Esophagus squamous epithelium (tissue), 5 donors: ENCODE results near the gene CYLD. TPM values are rescaled to one million over a fixed set of nuclear protein-coding genes. Genes with fewer than 3 reads are reported as not detected.

Source experiments
- DNase-seq: peaks from one replicate; lab custom pipeline; 2025; lab: John Stamatoyannopoulos, UW
- H3K27ac ChIP-seq, 4 donors: fragments of 200-600 bp; sonication (generic); one replicate each; pipeline ENCODE4 v1.5.1; 2016 to 2019; ENCODE audit warnings: mild to moderate bottlenecking in 1 of 4
- H3K27me3 ChIP-seq, 4 donors: fragments of 200-600 bp; sonication (generic); 1 replicate in 3 of 4; 2 replicates in 1 of 4; pipeline versions ENCODE4 v1.5.1 to v1.6.0; 2017 to 2021; ENCODE audit warnings: antibody characterized with exemption in 1 of 4
- H3K36me3 ChIP-seq, 3 donors: fragments of 200-600 bp; sonication (generic); one replicate each; pipeline ENCODE4 v1.5.1; 2016 to 2019
- H3K4me1 ChIP-seq, 3 donors: fragments of 200-600 bp; sonication (generic); one replicate each; pipeline ENCODE4 v1.5.1; 2017 to 2019
- H3K4me3 ChIP-seq, 4 donors: fragments of 200-600 bp; sonication (generic); 1 replicate in 3 of 4; 2 replicates in 1 of 4; pipeline ENCODE4 v1.5.1; 2016 to 2019; ENCODE audit warnings: mild to moderate bottlenecking in 2 of 4, moderate library complexity in 1 of 4
- H3K9me3 ChIP-seq, 3 donors: fragments of 200-600 bp; sonication (generic); one replicate each; pipeline ENCODE4 v1.5.1; 2016 to 2019
- CTCF ChIP-seq, 6 experiments: fragments of 450-650 bp in 4 of 6; fragments of 200-600 bp in 2 of 6; sonication (generic) in 2 of 6; IDR thresholded peaks; one replicate each; pipeline ENCODE4 v1.5.1; 2016 to 2019; ENCODE audit warnings: antibody characterized with exemption in 6 of 6, mild to moderate bottlenecking in 4 of 6, moderate library complexity in 4 of 6
- POLR2A ChIP-seq, 4 donors: fragments of 450-650 bp; IDR thresholded peaks; one replicate each; pipeline ENCODE4 v1.6.1; 2017; ENCODE audit warnings: antibody characterized with exemption in 4 of 4, mild to moderate bottlenecking in 4 of 4, moderate library complexity in 3 of 4
- WGBS, 2 donors: methylation state at CpG; one replicate each; pipeline ENCODE4 v1.1.5; 2018; 5-methylcytosine and 5-hydroxymethylcytosine counted together
- intact Hi-C: fragments of 100-400 bp; cut with DNase I; formaldehyde crosslinking; loops from one replicate; pipeline ENCODE4 v1.15.0; 2022
- total RNA-seq, 4 donors: library from RNA; depleted of rRNA; stranded (reverse); fragments of >200 nt; gene quantifications; one replicate each; pipeline ENCODE4 v1.1.0, GENCODE V29; 2016
- donor health status: DM: yes; HTN: yes; CAD: no.

CYLD gene
- total RNA-seq, 4 donors from 2014 or later = 22.6 to 45.9 (median 36.0) TPM

GRCh38 chr16:50831751-50832150 is 89.9 kb downstream of the CYLD start:
- WGBS, 2 donors = 71 to 100% methylated on average over 1 of the region's 1 CpG
- no peak for DNase-seq
- no peak for TF ChIP-seq POLR2A (IDR thresholded peaks at IDR 0.05)
- no peak for TF ChIP-seq CTCF (IDR thresholded peaks at IDR 0.05)
- H3K27ac ChIP-seq = no peak overlapping the region
- peaks cover 0 to 13% (median 0%) of the 10 kb centered on the region in 4 donors for H3K27me3 ChIP-seq
- H3K4me1 ChIP-seq = no peaks in the 10 kb centered on the region
- no peaks in the 10 kb centered on the region for H3K36me3 ChIP-seq
- intact Hi-C loops = no loop called here
- H3K4me3 ChIP-seq = no peak overlapping the region
- no peaks in the 10 kb centered on the region for H3K9me3 ChIP-seq

DNA sequence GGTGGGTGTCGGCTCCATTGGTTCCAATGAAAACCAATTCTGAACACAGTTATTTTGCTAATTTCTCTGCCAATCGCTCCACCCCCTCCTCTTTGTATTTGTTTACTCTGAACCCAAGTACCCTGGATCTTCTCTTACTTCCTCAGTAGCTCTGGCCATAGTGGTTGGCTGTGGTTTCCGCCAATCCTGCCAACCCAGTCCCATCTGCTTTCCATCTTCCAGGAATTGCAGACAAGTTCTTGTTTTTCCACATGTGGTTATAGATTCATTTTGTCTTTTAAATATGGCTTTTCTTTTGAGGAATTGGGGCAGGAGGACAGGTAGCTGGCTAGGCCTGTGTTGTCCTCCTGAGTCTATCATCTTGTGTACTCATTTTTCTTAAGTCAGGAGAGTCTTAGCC is 92.0 kb downstream of the CYLD start:
- Histone ChIP-seq H3K4me3 (no peak overlapping the region), H3K9me3 (no peaks in the 10 kb centered on the region), H3K27ac (no peak overlapping the region), H3K4me1 (no peaks in the 10 kb centered on the region), H3K27me3 (peaks cover 0 to 17% (median 0%) of the 10 kb centered on the region in 4 donors), H3K36me3 (no peaks in the 10 kb centered on the region)
- intact Hi-C loops = no loop called here
- TF ChIP-seq CTCF (IDR thresholded peaks at IDR 0.05) (no peak), POLR2A (IDR thresholded peaks at IDR 0.05) (no peak)
- no peak for DNase-seq
- 79 to 92% methylated on average over 3 of the region's 3 CpGs for WGBS, 2 donors

- TF ChIP-seq CTCF (IDR thresholded peaks at IDR 0.05) = no peak
- TF ChIP-seq POLR2A (IDR thresholded peaks at IDR 0.05) = no peak
- Histone ChIP-seq H3K9me3 (no peaks in the 10 kb centered on the region), H3K4me3 (no peak overlapping the region), H3K27ac (no peak overlapping the region), H3K36me3 (no peaks in the 10 kb centered on the region), H3K27me3 (peaks cover 0 to 19% (median 0%) of the 10 kb centered on the region in 4 donors), H3K4me1 (no peaks in the 10 kb centered on the region)
- DNase-seq = no peak
- 91 to 94% methylated on average over 4 of the region's 4 CpGs for whole genome bisulfite sequencing, 2 donors
- intact Hi-C loops = no loop called here
Measured at GRCh38 chr16:50834701-50835100, 92.8 kb downstream of the CYLD start.

DNA sequence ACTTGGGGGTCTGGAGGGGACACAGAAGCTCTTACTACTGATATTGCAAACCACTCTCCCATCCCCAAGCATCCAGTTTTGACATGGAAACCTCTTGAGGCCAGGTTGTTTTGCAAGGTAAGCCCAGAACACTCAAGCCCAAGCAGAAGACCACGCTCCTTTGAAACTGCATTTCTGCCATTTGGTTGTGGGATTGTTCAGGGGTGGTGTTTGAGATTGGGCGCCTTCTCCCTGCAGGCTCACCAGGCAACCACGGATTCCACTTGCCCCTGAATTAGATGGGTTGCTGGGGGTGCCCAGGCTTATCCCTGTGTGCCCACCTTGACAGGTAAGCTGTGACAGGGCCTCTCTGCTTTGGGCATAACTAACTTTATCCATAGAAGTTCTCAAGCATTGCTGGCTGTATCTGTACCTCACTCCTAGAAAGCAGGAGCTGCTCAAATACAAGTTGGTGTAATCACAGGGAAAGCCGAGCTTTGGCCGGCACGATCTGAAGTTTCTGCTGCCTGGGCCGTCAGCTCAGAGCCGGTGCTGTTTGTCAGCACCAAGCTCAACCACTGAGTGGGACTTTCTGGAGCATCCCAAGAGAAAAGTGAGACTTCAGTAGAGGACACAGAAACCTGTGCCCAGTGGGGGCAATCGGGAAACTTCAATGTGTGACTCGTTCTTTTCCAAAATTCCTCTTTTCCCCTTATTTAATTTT is 93.6 kb downstream of the CYLD start:
- TF ChIP-seq CTCF (IDR thresholded peaks at IDR 0.05) (no peak), POLR2A (IDR thresholded peaks at IDR 0.05) (no peak)
- Histone ChIP-seq H3K27me3 (peaks cover 0 to 27% (median 0%) of the 10 kb centered on the region in 4 donors), H3K4me3 (no peak overlapping the region), H3K4me1 (no peaks in the 10 kb centered on the region), H3K36me3 (no peaks in the 10 kb centered on the region), H3K9me3 (no peaks in the 10 kb centered on the region), H3K27ac (no peak overlapping the region)
- intact Hi-C loops = no loop called here
- no peak for DNase-seq
- 50 to 52% methylated on average over 8 to 9 of the region's 10 CpGs for WGBS, 2 donors

DNA sequence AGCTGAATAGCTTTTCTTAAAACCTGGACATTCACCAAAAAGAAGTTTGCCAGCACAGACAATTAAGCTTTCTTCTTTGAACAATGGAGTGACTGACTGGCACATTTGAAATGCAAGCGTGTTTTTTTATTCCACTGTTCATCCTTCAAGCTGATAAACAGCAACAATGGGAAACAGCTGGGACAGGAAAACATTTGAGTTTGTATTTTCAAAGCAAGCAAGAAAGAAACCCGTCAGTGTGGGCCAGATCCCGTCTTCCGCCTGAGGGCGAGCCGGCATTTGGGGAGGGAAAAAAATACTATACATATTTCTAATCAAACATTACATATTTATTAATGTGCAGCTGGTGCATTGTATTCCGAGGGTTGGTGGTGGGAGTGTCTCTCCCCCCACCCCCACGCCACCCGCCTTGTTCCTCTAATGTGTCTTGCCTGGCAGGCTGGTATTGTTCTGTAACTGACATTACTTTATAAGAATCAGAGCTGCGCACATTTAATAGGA is 94.3 kb downstream of the CYLD start:
- DNase-seq = no peak
- H3K27ac ChIP-seq = no peak overlapping the region
- whole genome bisulfite sequencing, 2 donors = 40 to 54% methylated on average over 10 of the region's 10 CpGs
- TF ChIP-seq CTCF (IDR thresholded peaks at IDR 0.05) (no peak), POLR2A (IDR thresholded peaks at IDR 0.05) (no peak)
- H3K9me3 ChIP-seq = no peaks in the 10 kb centered on the region
- peaks cover 0 to 5% (median 0%) of the 10 kb centered on the region in 3 donors for H3K4me1 ChIP-seq
- intact Hi-C loops = no loop called here
- H3K36me3 ChIP-seq = no peaks in the 10 kb centered on the region
- peaks cover 0 to 33% (median 0%) of the 10 kb centered on the region in 4 donors for H3K27me3 ChIP-seq
- no peak overlapping the region for H3K4me3 ChIP-seq
